ENCODE data around the gene PPP1R3A.

- TF ChIP-seq GATA3 (IDR thresholded peaks at IDR 0.05; ENCODE audit: low read depth, low read length) (no peak), GATA2 (IDR thresholded peaks at IDR 0.05; ENCODE audit: low read depth, low read length) (no peak)
Measured at GRCh38 chr7:113953553-113953952, 34.7 kb upstream of the PPP1R3A start.
